ENCODE measurements around the gene NMT1.
A peak's percentile ranks its signal among the peaks of the same experiment; 100 is the strongest.
"Not testable (repeated sequence)": the region's sequence is repeated elsewhere in the genome, so short reads cannot be mapped to it uniquely, and the experiment has no call there.

The NMT1 gene

GRCh38 chr17:45120558-45120957 lies 59.4 kb downstream of the NMT1 start:
- no peak for DNase-seq (ENCODE audit: low read depth)

- no peak for DNase-seq (ENCODE audit: low read depth)
These were observed 59.9 kb downstream of the NMT1 start for GRCh38 chr17:45121055-45121454.

- DNase-seq (ENCODE audit: low read depth), result no peak
These were observed 62.1 kb downstream of the NMT1 start for GRCh38 chr17:45123076-45123770.

- no peak for DNase-seq (ENCODE audit: low read depth)
These were observed 63.0 kb downstream of the NMT1 start for GRCh38 chr17:45123930-45124796.

GRCh38 chr17:45124797-45125122 lies 63.6 kb downstream of the NMT1 start:
- DNase-seq (ENCODE audit: low read depth), result not testable (repeated sequence)

- no peak for DNase-seq (ENCODE audit: low read depth)
These were observed 64.4 kb downstream of the NMT1 start for GRCh38 chr17:45125509-45125908.

- DNase-seq (ENCODE audit: low read depth), result no peak
These were observed 66.1 kb downstream of the NMT1 start for GRCh38 chr17:45127207-45127547.

GRCh38 chr17:45127548-45128300 lies 66.6 kb downstream of the NMT1 start:
- DNase-seq (ENCODE audit: low read depth), result no peak

- no peak for DNase-seq (ENCODE audit: low read depth)
These were observed 67.2 kb downstream of the NMT1 start for GRCh38 chr17:45128331-45128730.

GRCh38 chr17:45128989-45129388 lies 67.9 kb downstream of the NMT1 start:
- no peak for DNase-seq (ENCODE audit: low read depth)

- DNase-seq (ENCODE audit: low read depth), result no peak
These were observed 68.4 kb downstream of the NMT1 start for GRCh38 chr17:45129426-45129939.

- DNase-seq (ENCODE audit: low read depth), result no peak
These were observed 69.0 kb downstream of the NMT1 start for GRCh38 chr17:45129940-45130680.

GRCh38 chr17:45130681-45131615 lies 69.8 kb downstream of the NMT1 start:
- no peak for DNase-seq (ENCODE audit: low read depth)

GRCh38 chr17:45131616-45132319 lies 70.7 kb downstream of the NMT1 start:
- DNase-seq (ENCODE audit: low read depth), result no peak

- no peak for DNase-seq (ENCODE audit: low read depth)
These were observed 71.1 kb downstream of the NMT1 start, which contains the start of gene PLCD3 for GRCh38 chr17:45132320-45132571. TSS of gene PLCD3 (minus strand) at chr17:45132515. CDS start at chr17:45132410, 105 bp downstream.

- DNase-seq (ENCODE audit: low read depth), result no peak
These were observed 71.7 kb downstream of the NMT1 start for GRCh38 chr17:45132572-45133463.

- DNase-seq (ENCODE audit: low read depth), result peak; percentile 83
These were observed 74.3 kb downstream of the NMT1 start, which contains the start of gene ACBD4 for GRCh38 chr17:45135192-45135977. TSS of gene ACBD4 (plus strand) at chr17:45135687. CDS start at chr17:45136145, 458 bp downstream.

All from GM04503 (cell line).